ENCODE data around the gene IRX6. TPM values are rescaled to one million over a fixed set of nuclear protein-coding genes. Genes with fewer than 3 reads are reported as not detected.

The IRX6 gene
- total and polyA plus RNA-seq, 2 donors (not counting 3 experiments of a cell fraction or from before 2014, with no cell fraction given): not detected

GRCh38 chr16:55331648-55332185, 7.7 kb downstream of the IRX6 start:
- POLR2A ChIA-PET: no interaction called here
- no peak overlapping the region for H3K9ac ChIP-seq (replicated peaks; ENCODE audit: extremely low read depth, insufficient read depth, low read length)
- intact Hi-C loops (cut with micrococcal nuclease): no loop called here

More at GRCh38 chr16:55331648-55332185, 7.7 kb downstream of the IRX6 start:
- H3K4me2 ChIP-seq (ENCODE audit: insufficient read depth, low read length): no peak overlapping the region
- no peaks in the 10 kb centered on the region for H3K9me3 ChIP-seq (replicated peaks; ENCODE audit: control insufficient read depth, insufficient read depth, low read length)
- dilution Hi-C loops (cut with MboI; ENCODE audit: extremely low pct_ligation_motif_present, low sequenced_read_pairs): no loop called here
- CTCF ChIA-PET: no interaction called here
- FAIRE-seq (no peak), DNase-seq (ENCODE audit: low read depth, low spot score) (no peak)
- H3K79me2 ChIP-seq (ENCODE audit: control insufficient read depth, insufficient read depth, low read length): no peaks in the 10 kb centered on the region
- H3K4me1 ChIP-seq (ENCODE audit: control insufficient read depth, extremely low read depth, insufficient read depth, low read length): no peaks in the 10 kb centered on the region
- no peaks in the 10 kb centered on the region for H4K20me1 ChIP-seq (replicated peaks; ENCODE audit: control insufficient read depth, extremely low read depth, insufficient read depth, low read length)
- no peaks in the 10 kb centered on the region for H3K9me1 ChIP-seq (replicated peaks; ENCODE audit: control insufficient read depth, extremely low read depth, insufficient read depth, low read length)
- H3K4me3 ChIP-seq (replicated peaks in 1 of 3; ENCODE audit: insufficient read depth in 1 of 3, low read depth in 1 of 3, low read length in 3 of 3): no peak overlapping the region
- no peak overlapping the region for H3K27ac ChIP-seq (ENCODE audit: insufficient read depth, low read depth, low read length)
- no peaks in the 10 kb centered on the region for H3K36me3 ChIP-seq (ENCODE audit: control insufficient read depth in 2 of 2, extremely low read depth in 1 of 2, insufficient read depth in 2 of 2, low read length in 2 of 2)
- BruUV-seq (replicated peaks): no TSS peak
- H2AFZ ChIP-seq (ENCODE audit: low read depth, low read length): no peak overlapping the region
- TF ChIP-seq, protein P1, sequence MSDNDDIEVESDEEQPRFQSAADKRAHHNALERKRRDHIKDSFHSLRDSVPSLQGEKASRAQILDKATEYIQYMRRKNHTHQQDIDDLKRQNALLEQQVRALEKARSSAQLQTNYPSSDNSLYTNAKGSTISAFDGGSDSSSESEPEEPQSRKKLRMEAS (IDR thresholded peaks at IDR 0.05; ENCODE audit: insufficient read depth, insufficient read length): no peak
- no peak for TF ChIP-seq MYC (IDR thresholded peaks at IDR 0.05; ENCODE audit: low read depth, low read length)
- no peak for TF ChIP-seq POLR2A (IDR thresholded peaks at IDR 0.05; ENCODE audit: low read depth, low read length)
- TF ChIP-seq GATA2 (IDR thresholded peaks at IDR 0.05; ENCODE audit: insufficient read depth, insufficient read length, low read depth, low read length): no peak
- no peak for TF ChIP-seq JUN (IDR thresholded peaks at IDR 0.05; ENCODE audit: borderline replicate concordance, insufficient read depth, insufficient read length, low read depth)
- TF ChIP-seq EZH2 (IDR thresholded peaks at IDR 0.05; ENCODE audit: borderline replicate concordance, low read depth, low read length, severe bottlenecking): no peak
- no peak for TF ChIP-seq POLR2AphosphoS5 (IDR thresholded peaks at IDR 0.05; ENCODE audit: insufficient read depth, low read depth, low read length)
- TF ChIP-seq CTCF (IDR thresholded peaks at IDR 0.05; ENCODE audit: extremely low read depth in 1 of 2, insufficient read depth in 1 of 2, low read depth in 1 of 2, low read length in 2 of 2): no peak
- no peak for TF ChIP-seq FOS (IDR thresholded peaks at IDR 0.05; ENCODE audit: borderline replicate concordance, insufficient read depth, low read length)
- peaks cover 40 to 46% of the 10 kb centered on the region in 2 experiments for H3K27me3 ChIP-seq (ENCODE audit: control insufficient read depth in 2 of 2, insufficient read depth in 2 of 2, low read length in 2 of 2)

Measured in endothelial cell of umbilical vein (primary cell).